ENCODE results near the gene CD2.

GRCh38 chr1:116721451-116722007 is 32.7 kb upstream of the CD2 start:
- TF ChIP-seq POLR2AphosphoS5 (IDR thresholded peaks at IDR 0.05): no peak
- no peak for TF ChIP-seq CTCF (IDR thresholded peaks at IDR 0.05)

Data from stomach (tissue), 4 donors.